Esophagus squamous epithelium (tissue), 5 donors: ENCODE measurements around the gene SREBF2. TPM values are rescaled to one million over a fixed set of nuclear protein-coding genes. Genes with fewer than 3 reads are reported as not detected.

Experiments
- DNase-seq: peaks from one replicate; lab custom pipeline; 2025; lab: John Stamatoyannopoulos, UW
- H3K27ac ChIP-seq, 4 donors: fragments of 200-600 bp; sonication (generic); one replicate each; pipeline ENCODE4 v1.5.1; 2016 to 2019; ENCODE audit warnings: mild to moderate bottlenecking in 1 of 4
- H3K27me3 ChIP-seq, 4 donors: fragments of 200-600 bp; sonication (generic); 1 replicate in 3 of 4; 2 replicates in 1 of 4; pipeline versions ENCODE4 v1.5.1 to v1.6.0; 2017 to 2021; ENCODE audit warnings: antibody characterized with exemption in 1 of 4
- H3K36me3 ChIP-seq, 3 donors: fragments of 200-600 bp; sonication (generic); one replicate each; pipeline ENCODE4 v1.5.1; 2016 to 2019
- H3K4me1 ChIP-seq, 3 donors: fragments of 200-600 bp; sonication (generic); one replicate each; pipeline ENCODE4 v1.5.1; 2017 to 2019
- H3K4me3 ChIP-seq, 4 donors: fragments of 200-600 bp; sonication (generic); 1 replicate in 3 of 4; 2 replicates in 1 of 4; pipeline ENCODE4 v1.5.1; 2016 to 2019; ENCODE audit warnings: mild to moderate bottlenecking in 2 of 4, moderate library complexity in 1 of 4
- H3K9me3 ChIP-seq, 3 donors: fragments of 200-600 bp; sonication (generic); one replicate each; pipeline ENCODE4 v1.5.1; 2016 to 2019
- POLR2A ChIP-seq, 4 donors: fragments of 450-650 bp; IDR thresholded peaks; one replicate each; pipeline ENCODE4 v1.6.1; 2017; ENCODE audit warnings: antibody characterized with exemption in 4 of 4, mild to moderate bottlenecking in 4 of 4, moderate library complexity in 3 of 4
- WGBS, 2 donors: methylation state at CpG; one replicate each; pipeline ENCODE4 v1.1.5; 2018; 5-methylcytosine and 5-hydroxymethylcytosine counted together
- intact Hi-C: fragments of 100-400 bp; cut with DNase I; formaldehyde crosslinking; loops from one replicate; pipeline ENCODE4 v1.15.0; 2022
- total RNA-seq, 4 donors: library from RNA; depleted of rRNA; stranded (reverse); fragments of >200 nt; gene quantifications; one replicate each; pipeline ENCODE4 v1.1.0, GENCODE V29; 2016
- TF ChIP-seq, protein P1 (sequence below), 6 experiments: fragments of 450-650 bp in 4 of 6; fragments of 200-600 bp in 2 of 6; sonication (generic) in 2 of 6; IDR thresholded peaks; one replicate each; pipeline ENCODE4 v1.5.1; 2016 to 2019; ENCODE audit warnings: antibody characterized with exemption in 6 of 6, mild to moderate bottlenecking in 4 of 6, moderate library complexity in 4 of 6
- donor health status: DM: yes; HTN: yes; CAD: no.

The SREBF2 gene
- total RNA-seq, 4 donors from 2014 or later: 72.8 to 138 (median 98.6) TPM

DNA sequence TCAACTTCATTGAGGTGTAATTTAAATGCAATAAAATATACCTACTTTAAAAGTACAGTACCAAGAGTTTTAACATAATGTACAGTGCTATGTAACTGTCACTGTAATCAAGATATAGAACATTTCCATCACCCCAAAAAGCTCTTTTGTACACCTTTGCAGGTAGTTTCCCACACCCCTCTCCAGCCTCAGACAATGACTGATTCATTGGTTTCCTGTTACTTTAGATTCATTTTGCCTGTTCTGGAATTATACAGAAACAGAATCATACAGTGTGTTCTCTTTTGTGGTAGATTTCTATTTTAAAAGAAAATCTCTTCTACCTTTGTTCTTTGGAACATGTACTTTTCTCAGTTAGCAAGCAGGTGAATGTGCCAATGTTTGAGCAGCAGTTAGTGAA, 43.8 kb downstream of the SREBF2 start:
- TF ChIP-seq, protein P1, sequence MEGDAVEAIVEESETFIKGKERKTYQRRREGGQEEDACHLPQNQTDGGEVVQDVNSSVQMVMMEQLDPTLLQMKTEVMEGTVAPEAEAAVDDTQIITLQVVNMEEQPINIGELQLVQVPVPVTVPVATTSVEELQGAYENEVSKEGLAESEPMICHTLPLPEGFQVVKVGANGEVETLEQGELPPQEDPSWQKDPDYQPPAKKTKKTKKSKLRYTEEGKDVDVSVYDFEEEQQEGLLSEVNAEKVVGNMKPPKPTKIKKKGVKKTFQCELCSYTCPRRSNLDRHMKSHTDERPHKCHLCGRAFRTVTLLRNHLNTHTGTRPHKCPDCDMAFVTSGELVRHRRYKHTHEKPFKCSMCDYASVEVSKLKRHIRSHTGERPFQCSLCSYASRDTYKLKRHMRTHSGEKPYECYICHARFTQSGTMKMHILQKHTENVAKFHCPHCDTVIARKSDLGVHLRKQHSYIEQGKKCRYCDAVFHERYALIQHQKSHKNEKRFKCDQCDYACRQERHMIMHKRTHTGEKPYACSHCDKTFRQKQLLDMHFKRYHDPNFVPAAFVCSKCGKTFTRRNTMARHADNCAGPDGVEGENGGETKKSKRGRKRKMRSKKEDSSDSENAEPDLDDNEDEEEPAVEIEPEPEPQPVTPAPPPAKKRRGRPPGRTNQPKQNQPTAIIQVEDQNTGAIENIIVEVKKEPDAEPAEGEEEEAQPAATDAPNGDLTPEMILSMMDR (IDR thresholded peaks at IDR 0.05): no peak
- TF ChIP-seq POLR2A (IDR thresholded peaks at IDR 0.05): no peak
- no peaks in the 10 kb centered on the region for H3K9me3 ChIP-seq

GRCh38 chr22:41880653-41881052, 47.7 kb downstream of the SREBF2 start:
- Histone ChIP-seq H3K36me3 (peaks cover 42 to 100% (median 86%) of the 10 kb centered on the region in 3 donors), H3K27me3 (no peaks in the 10 kb centered on the region), H3K4me1 (no peaks in the 10 kb centered on the region), H3K4me3 (no peak overlapping the region), H3K27ac (no peak overlapping the region), H3K9me3 (no peaks in the 10 kb centered on the region)
- no peak for DNase-seq
- WGBS, 2 donors: 92 to 96% methylated on average over 4 to 11 of the region's 16 CpGs
- TF ChIP-seq POLR2A (IDR thresholded peaks at IDR 0.05): no peak
- TF ChIP-seq, protein P1 (IDR thresholded peaks at IDR 0.05): no peak
- intact Hi-C loops: no loop called here

More for the DNA sequence above, 43.8 kb downstream of the SREBF2 start:
- Histone ChIP-seq H3K27ac (no peak overlapping the region), H3K27me3 (no peaks in the 10 kb centered on the region), H3K4me3 (no peak overlapping the region), H3K36me3 (peaks cover 48 to 100% (median 80%) of the 10 kb centered on the region in 3 donors), H3K4me1 (no peaks in the 10 kb centered on the region)
- no peak for DNase-seq
- intact Hi-C loops: no loop called here

DNA sequence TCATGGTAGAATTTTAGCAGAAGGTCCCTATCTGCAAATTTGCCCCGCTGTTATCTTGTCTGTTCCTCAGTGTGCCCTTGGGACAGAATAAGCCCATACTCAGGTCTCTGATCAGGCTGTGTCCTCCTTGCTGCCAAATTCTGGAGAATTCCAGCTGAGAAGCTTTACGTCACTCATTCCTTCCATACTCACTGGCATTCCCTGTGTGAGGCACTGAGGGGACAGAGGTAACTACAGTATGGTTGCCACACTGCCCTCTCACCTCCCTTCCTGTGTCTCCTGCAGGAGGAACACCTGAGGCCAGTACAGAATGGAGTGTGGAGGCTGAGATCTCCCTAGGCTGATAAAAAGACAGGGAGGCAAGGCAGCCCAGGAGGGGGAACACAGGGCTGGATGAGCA, 50.5 kb downstream of the SREBF2 start:
- no peak overlapping the region for H3K4me3 ChIP-seq
- peaks cover 37 to 100% (median 63%) of the 10 kb centered on the region in 3 donors for H3K36me3 ChIP-seq
- no peaks in the 10 kb centered on the region for H3K4me1 ChIP-seq
- no peaks in the 10 kb centered on the region for H3K9me3 ChIP-seq
- 85 to 88% methylated on average over 1 to 2 of the region's 2 CpGs for WGBS, 2 donors
- TF ChIP-seq, protein P1 (IDR thresholded peaks at IDR 0.05): no peak
- no peak for TF ChIP-seq POLR2A (IDR thresholded peaks at IDR 0.05)
- H3K27me3 ChIP-seq: no peaks in the 10 kb centered on the region
- intact Hi-C loops: no loop called here
- no peak for DNase-seq
- H3K27ac ChIP-seq: no peak overlapping the region

DNA sequence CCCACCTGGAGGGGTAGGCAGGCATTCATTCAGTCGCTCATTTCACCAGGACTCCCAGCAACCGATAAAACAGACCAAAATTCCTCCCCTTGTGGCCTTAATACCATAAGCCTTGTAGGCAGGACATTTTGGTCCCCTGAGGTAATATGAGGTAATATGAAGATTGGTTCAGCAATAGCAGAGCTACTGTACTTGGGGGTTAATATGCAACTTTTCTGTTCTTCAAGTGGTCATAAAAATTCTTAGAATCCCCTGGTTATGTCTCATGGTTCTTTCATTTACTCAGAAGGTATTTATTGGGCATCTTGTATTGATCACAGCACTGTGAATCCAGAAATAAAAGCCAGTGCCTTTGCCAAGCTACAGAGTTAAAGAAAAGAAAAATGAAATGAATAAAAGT, 52.2 kb downstream of the SREBF2 start:
- H3K4me1 ChIP-seq: no peaks in the 10 kb centered on the region
- intact Hi-C loops: no loop called here
- no peak for DNase-seq
- H3K9me3 ChIP-seq: no peaks in the 10 kb centered on the region
- TF ChIP-seq, protein P1 (IDR thresholded peaks at IDR 0.05): no peak
- no peak for TF ChIP-seq POLR2A (IDR thresholded peaks at IDR 0.05)
- no peak overlapping the region for H3K27ac ChIP-seq
- H3K27me3 ChIP-seq: no peaks in the 10 kb centered on the region
- peaks cover 34 to 100% (median 57%) of the 10 kb centered on the region in 3 donors for H3K36me3 ChIP-seq
- no peak overlapping the region for H3K4me3 ChIP-seq
- 100% methylated on average over 2 of the region's 2 CpGs; no CpG with 5 or more reads in 1 of the 2 donors for WGBS, 2 donors

GRCh38 chr22:41885516-41885915, 52.6 kb downstream of the SREBF2 start:
- no peak for DNase-seq
- no peak for TF ChIP-seq POLR2A (IDR thresholded peaks at IDR 0.05)
- TF ChIP-seq, protein P1 (IDR thresholded peaks at IDR 0.05): no peak
- intact Hi-C loops: no loop called here
- H3K4me1 ChIP-seq: no peaks in the 10 kb centered on the region
- H3K27ac ChIP-seq: no peak overlapping the region
- no peak overlapping the region for H3K4me3 ChIP-seq
- H3K36me3 ChIP-seq: peaks cover 33 to 100% (median 56%) of the 10 kb centered on the region in 3 donors
- no peaks in the 10 kb centered on the region for H3K9me3 ChIP-seq
- 80 to 87% methylated on average over 6 of the region's 6 CpGs for WGBS, 2 donors
- H3K27me3 ChIP-seq: no peaks in the 10 kb centered on the region
